ENCODE data around the gene UNC80.
"Not testable (repeated sequence)": the region's sequence is repeated elsewhere in the genome, so short reads cannot be mapped to it uniquely, and the experiment has no call there.

The UNC80 gene

GRCh38 chr2:209771474-209772289, at the start of gene UNC80:
UNC80 (plus strand) TSS chr2:209771832; CDS start chr2:209772073, 241 bp downstream.
- DNase-seq, result peak; percentile 72

GRCh38 chr2:209726311-209726710, 45.3 kb upstream of the UNC80 start:
- no peak for DNase-seq

- DNase-seq, result no peak
These were observed 44.6 kb upstream of the UNC80 start for GRCh38 chr2:209727077-209727476.

GRCh38 chr2:209734805-209735204, 36.8 kb upstream of the UNC80 start:
- DNase-seq, result no peak

GRCh38 chr2:209741953-209742352, 29.7 kb upstream of the UNC80 start:
- no peak for DNase-seq

- no peak for DNase-seq
These were observed 18.6 kb upstream of the UNC80 start for GRCh38 chr2:209753020-209753419.

- DNase-seq, result no peak
These were observed 14.5 kb upstream of the UNC80 start for GRCh38 chr2:209757163-209757562.

- DNase-seq, result no peak
These were observed 10.1 kb upstream of the UNC80 start for GRCh38 chr2:209761566-209761965.

- no peak for DNase-seq
These were observed 9.1 kb upstream of the UNC80 start for GRCh38 chr2:209762563-209762962.

- DNase-seq, result no peak
These were observed 8.5 kb upstream of the UNC80 start for GRCh38 chr2:209763106-209763505.

- DNase-seq, result no peak
These were observed 5.0 kb upstream of the UNC80 start for GRCh38 chr2:209766613-209767012.

- DNase-seq, result no peak
These were observed 4.3 kb upstream of the UNC80 start for GRCh38 chr2:209767316-209767715.

GRCh38 chr2:209768557-209768956, 3.1 kb upstream of the UNC80 start:
- no peak for DNase-seq

GRCh38 chr2:209772290-209772685, 656 bp downstream of the UNC80 start:
- peak; percentile 48 for DNase-seq

- peak; percentile 47 for DNase-seq
These were observed 1.7 kb downstream of the UNC80 start for GRCh38 chr2:209773377-209773776.

- DNase-seq, result no peak
These were observed 15.8 kb downstream of the UNC80 start for GRCh38 chr2:209787416-209787815.

GRCh38 chr2:209788925-209789324, 17.3 kb downstream of the UNC80 start:
- no peak for DNase-seq

GRCh38 chr2:209790066-209790728, 18.6 kb downstream of the UNC80 start:
- DNase-seq, result no peak

- DNase-seq, result no peak
These were observed 19.5 kb downstream of the UNC80 start for GRCh38 chr2:209791151-209791550.

GRCh38 chr2:209795425-209795824, 23.8 kb downstream of the UNC80 start:
- DNase-seq, result not testable (repeated sequence)

GRCh38 chr2:209805351-209805750, 33.7 kb downstream of the UNC80 start:
- DNase-seq, result no peak

- no peak for DNase-seq
These were observed 34.7 kb downstream of the UNC80 start for GRCh38 chr2:209806318-209806717.

- no peak for DNase-seq
These were observed 36.9 kb downstream of the UNC80 start for GRCh38 chr2:209808521-209808920.

GRCh38 chr2:209809256-209809655, 37.6 kb downstream of the UNC80 start:
- DNase-seq, result no peak

Measured in COR-L47 (cell line).